Calu3 (cell line): ENCODE measurements around the gene ARHGEF11. TPM values are rescaled to one million over a fixed set of nuclear protein-coding genes. Genes with fewer than 3 reads are reported as not detected.

Source experiments
- BruUV-seq: library from RNA; stranded (reverse); fragments of 400-500 nt; replicated peaks from 2 replicates; lab custom pipeline; 2021; lab: Mats Ljungman, UMichigan
- CTCF ChIA-PET: fragments of 300-600 bp; sonication (Branson Sonifier 250); formaldehyde crosslinking; loops from one replicate; lab custom pipeline; 2022; ENCODE audit warnings: antibody characterized with exemption; lab: Charles Lee
- DNase-seq: peaks from one replicate; pipeline ENCODE4 v3.0.0; 2022
- H3K27ac Mint-ChIP-seq: one replicate; pipeline ENCODE4 v1.8.0; 2022; ENCODE audit warnings: mixed read lengths; ENCODE audit not compliant: unreplicated experiment
- H3K27me3 Mint-ChIP-seq: one replicate; pipeline ENCODE4 v1.8.0; 2022; ENCODE audit warnings: mixed read lengths; ENCODE audit not compliant: unreplicated experiment
- H3K36me3 Mint-ChIP-seq: one replicate; pipeline ENCODE4 v1.8.0; 2022; ENCODE audit warnings: mild to moderate bottlenecking, moderate library complexity, mixed read lengths; ENCODE audit not compliant: insufficient read depth, unreplicated experiment
- H3K4me1 Mint-ChIP-seq: one replicate; pipeline ENCODE4 v1.8.0; 2022; ENCODE audit warnings: mild to moderate bottlenecking, low read depth, mixed read lengths; ENCODE audit not compliant: unreplicated experiment
- H3K4me3 Mint-ChIP-seq: one replicate; pipeline ENCODE4 v1.8.0; 2022; ENCODE audit warnings: mild to moderate bottlenecking, low read depth, moderate library complexity, mixed read lengths; ENCODE audit not compliant: unreplicated experiment
- H3K9me3 Mint-ChIP-seq: one replicate; pipeline ENCODE4 v1.8.0; 2022; ENCODE audit warnings: low read depth, mixed read lengths; ENCODE audit not compliant: unreplicated experiment
- CTCF ChIP-seq: fragments of 200-600 bp; IDR thresholded peaks from one replicate; pipeline ENCODE4 v1.8.0; 2022; ENCODE audit warnings: antibody characterized with exemption; ENCODE audit not compliant: unreplicated experiment
- intact Hi-C: fragments of 100-400 bp; cut with micrococcal nuclease; formaldehyde crosslinking; loops from one replicate; pipeline ENCODE4 v1.10.0; 2022; ENCODE audit not compliant: unreplicated experiment
- total RNA-seq: library from RNA; stranded (reverse); gene quantifications from 2 replicates; pipeline ENCODE4 v1.2.3, GENCODE V29; 2022

ARHGEF11 gene
- total RNA-seq, 1 experiment from 2014 or later, result 44.1 TPM

- intact Hi-C loops, result loop anchor here (10.0 kb wide), 1 partner anchor 275 kb away; no protein-coding TSS in a partner anchor
- no peak for DNase-seq
- no peaks in the 10 kb centered on the region for H3K36me3 Mint-ChIP-seq
- no peak for TF ChIP-seq CTCF
- BruUV-seq, result no TSS peak
- no peaks in the 10 kb centered on the region for H3K9me3 Mint-ChIP-seq
- no peak overlapping the region for H3K27ac Mint-ChIP-seq
- no peak overlapping the region for H3K4me3 Mint-ChIP-seq
- peaks cover 19% of the 10 kb centered on the region for H3K4me1 Mint-ChIP-seq
- CTCF ChIA-PET, result interaction anchor here (0.6 to 1.7 kb wide), 5 partner anchors 8 to 273 kb away, joined by 3 to 6 read pairs (median 4); no protein-coding TSS in a partner anchor
- peaks cover 80% of the 10 kb centered on the region for H3K27me3 Mint-ChIP-seq
Measured at GRCh38 chr1:156899956-156900718, 145.4 kb downstream of the ARHGEF11 start.

- no peaks in the 10 kb centered on the region for H3K9me3 Mint-ChIP-seq
- intact Hi-C loops, result loop anchor here (10.0 kb wide), 1 partner anchor 274 kb away; no protein-coding TSS in a partner anchor
- TF ChIP-seq CTCF, result no peak
- H3K27me3 Mint-ChIP-seq, result peaks cover 70% of the 10 kb centered on the region
- no TSS peak for BruUV-seq
- CTCF ChIA-PET, result interaction anchor here (0.6 to 1.2 kb wide), 2 partner anchors 29 to 276 kb away, joined by 3 to 4 read pairs; no protein-coding TSS in a partner anchor
- no peak for DNase-seq
- no peak overlapping the region for H3K27ac Mint-ChIP-seq
- H3K4me1 Mint-ChIP-seq, result peaks cover 19% of the 10 kb centered on the region
- H3K4me3 Mint-ChIP-seq, result no peak overlapping the region
- no peaks in the 10 kb centered on the region for H3K36me3 Mint-ChIP-seq
Measured at GRCh38 chr1:156898971-156899664, 146.4 kb downstream of the ARHGEF11 start.

GRCh38 chr1:156898161-156898566 is 147.4 kb downstream of the ARHGEF11 start:
- Mint-ChIP-seq H3K27me3 (peaks cover 61% of the 10 kb centered on the region), H3K27ac (no peak overlapping the region), H3K4me1 (peaks cover 19% of the 10 kb centered on the region), H3K36me3 (no peaks in the 10 kb centered on the region), H3K4me3 (no peak overlapping the region), H3K9me3 (no peaks in the 10 kb centered on the region)
- CTCF ChIA-PET, result no interaction called here
- no TSS peak for BruUV-seq
- DNase-seq, result no peak
- intact Hi-C loops, result loop anchor here (10.0 kb wide), 1 partner anchor 273 kb away; no protein-coding TSS in a partner anchor
- no peak for TF ChIP-seq CTCF

- H3K4me3 Mint-ChIP-seq, result no peak overlapping the region
- no peak for TF ChIP-seq CTCF
- H3K27me3 Mint-ChIP-seq, result peaks cover 52% of the 10 kb centered on the region
- H3K27ac Mint-ChIP-seq, result no peak overlapping the region
- no peaks in the 10 kb centered on the region for H3K36me3 Mint-ChIP-seq
- DNase-seq, result no peak
- BruUV-seq, result no TSS peak
- CTCF ChIA-PET, result interaction anchor here (1.1 to 1.2 kb wide), 2 partner anchors 21 to 29 kb away, joined by 7 to 13 read pairs; no protein-coding TSS in a partner anchor
- H3K4me1 Mint-ChIP-seq, result peaks cover 19% of the 10 kb centered on the region
- H3K9me3 Mint-ChIP-seq, result no peaks in the 10 kb centered on the region
- intact Hi-C loops, result loop anchor here (10.0 kb wide), 1 partner anchor 272 kb away; no protein-coding TSS in a partner anchor
Measured at GRCh38 chr1:156897078-156897825, 148.3 kb downstream of the ARHGEF11 start.
